ENCODE results near the gene GGA1. TPM values are rescaled to one million over a fixed set of nuclear protein-coding genes. Genes with fewer than 3 reads are reported as not detected.
"Not testable (repeated sequence)": the region's sequence is repeated elsewhere in the genome, so short reads cannot be mapped to it uniquely, and the experiment has no call there.

The GGA1 gene
- total RNA-seq, 1 donor from 2014 or later, result 50.6 TPM

GRCh38 chr22:37643225-37643847 is 34.7 kb downstream of the GGA1 start:
- peak; percentile 84 for DNase-seq (ENCODE audit: low read depth)

- no peak for DNase-seq (ENCODE audit: low read depth)
Observed at GRCh38 chr22:37647317-37647716, 38.7 kb downstream of the GGA1 start.

GRCh38 chr22:37647928-37648327 is 39.3 kb downstream of the GGA1 start:
- DNase-seq (ENCODE audit: low read depth), result no peak

- no peak for DNase-seq (ENCODE audit: low read depth)
Observed at GRCh38 chr22:37650463-37651136, 42.0 kb downstream of the GGA1 start.

GRCh38 chr22:37654563-37655251 is 46.1 kb downstream of the GGA1 start:
- DNase-seq (ENCODE audit: low read depth), result no peak

- no peak for DNase-seq (ENCODE audit: low read depth)
Observed at GRCh38 chr22:37655252-37655563, 46.6 kb downstream of the GGA1 start.

GRCh38 chr22:37656583-37656982 is 47.9 kb downstream of the GGA1 start:
- DNase-seq (ENCODE audit: low read depth), result not testable (repeated sequence)

GRCh38 chr22:37657590-37658132 is 49.0 kb downstream of the GGA1 start:
- DNase-seq (ENCODE audit: low read depth), result peak; percentile 38

- peak; percentile 100 for DNase-seq (ENCODE audit: low read depth)
Observed at GRCh38 chr22:37658133-37659065, 49.8 kb downstream of the GGA1 start, which contains the start of gene PDXP. Gene PDXP, plus strand, starts transcription at chr22:37658723. Its CDS starts 60 bp downstream, at chr22:37658783.

- DNase-seq (ENCODE audit: low read depth), result no peak
Observed at GRCh38 chr22:37659066-37659896, 50.6 kb downstream of the GGA1 start.

GRCh38 chr22:37659897-37660708 is 51.5 kb downstream of the GGA1 start:
- no peak for DNase-seq (ENCODE audit: low read depth)

GRCh38 chr22:37660709-37661045 is 52.0 kb downstream of the GGA1 start:
- DNase-seq (ENCODE audit: low read depth), result no peak

GRCh38 chr22:37661160-37661924 is 52.7 kb downstream of the GGA1 start:
- peak; percentile 83 for DNase-seq (ENCODE audit: low read depth)

GRCh38 chr22:37662039-37662438 is 53.4 kb downstream of the GGA1 start:
- no peak for DNase-seq (ENCODE audit: low read depth)

- peak; percentile 26 for DNase-seq (ENCODE audit: low read depth)
Observed at GRCh38 chr22:37663521-37664140, 55.0 kb downstream of the GGA1 start.

GRCh38 chr22:37664249-37665101 is 55.8 kb downstream of the GGA1 start:
- no peak for DNase-seq (ENCODE audit: low read depth)

- no peak for DNase-seq (ENCODE audit: low read depth)
Observed at GRCh38 chr22:37665487-37665886, 56.9 kb downstream of the GGA1 start.

Measured in myocyte (in vitro differentiated cells).